HG03520 (cell line): ENCODE data around the gene GYS2.
"Not testable (repeated sequence)": the region's sequence is repeated elsewhere in the genome, so short reads cannot be mapped to it uniquely, and the experiment has no call there.

Source experiments
- ATAC-seq: cut with Tn5 transposase; IDR thresholded peaks from one replicate; pipeline ENCODE4 v1.9.1; 2021; ENCODE audit warnings: mild to moderate bottlenecking, moderate library complexity; ENCODE audit not compliant: unreplicated experiment

GYS2 gene

DNA sequence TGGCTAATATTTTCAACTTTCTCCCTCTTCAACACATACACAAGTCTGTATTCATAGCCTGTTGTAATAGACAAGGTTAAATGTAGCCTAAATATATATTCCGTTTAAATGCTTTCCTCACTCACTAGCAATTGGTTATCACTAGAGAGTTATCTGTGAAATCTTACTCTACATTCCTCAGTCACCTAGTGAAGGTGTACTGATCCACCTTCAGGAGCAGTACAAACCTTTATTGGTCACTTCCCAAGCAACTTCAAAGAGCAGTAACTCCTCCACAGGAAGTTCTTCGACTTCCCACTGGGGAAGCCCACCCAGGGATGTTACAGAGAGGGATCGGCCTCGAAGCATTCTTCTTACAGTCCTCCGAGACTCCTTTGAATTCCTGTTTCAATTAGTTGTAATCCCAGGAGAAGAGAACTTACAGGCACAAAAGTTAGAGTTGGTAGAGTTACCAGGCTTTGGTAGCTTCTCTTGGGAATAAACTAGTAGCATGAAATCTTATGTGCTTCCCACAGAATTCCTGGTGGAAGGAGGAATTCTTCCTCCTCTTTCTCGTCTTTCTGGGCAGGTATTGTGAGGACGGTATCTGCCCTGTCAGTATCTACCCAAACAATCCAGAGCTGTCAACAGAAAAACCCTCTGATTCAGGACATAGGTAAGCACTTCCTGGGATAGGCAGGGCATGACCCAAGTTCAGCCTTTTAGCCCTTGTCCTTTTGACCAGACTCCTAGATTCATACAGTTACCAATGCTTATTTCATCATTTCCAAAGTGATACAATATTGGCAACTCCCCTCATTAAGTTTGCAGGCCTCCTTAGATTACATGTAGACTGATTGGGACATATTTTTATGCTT lies at the start of gene GYS2:
GYS2 (minus strand) TSS at position 603 of the 857 bp plus-strand sequence; CDS start at position 348, 255 bp downstream.
- no peak for ATAC-seq

DNA sequence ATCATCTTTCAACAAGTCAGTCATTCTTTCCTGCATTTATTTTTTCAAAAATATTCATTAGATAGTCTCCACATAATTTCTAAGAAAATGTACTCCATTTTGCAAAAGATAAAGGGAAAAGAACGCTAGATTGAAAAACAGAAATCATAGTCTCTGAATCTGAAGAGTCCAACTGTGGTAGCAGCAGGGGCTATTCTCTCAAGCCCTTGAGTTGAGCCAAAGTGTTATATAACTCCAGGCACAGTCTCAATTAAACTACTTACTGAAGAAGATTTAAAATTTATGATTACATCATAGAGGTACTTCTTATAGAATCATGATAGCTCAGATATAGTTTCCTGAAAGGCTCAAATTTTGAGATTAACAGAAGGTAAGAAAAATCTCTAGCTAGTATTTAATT lies 47.2 kb upstream of the GYS2 start:
- ATAC-seq: no peak

DNA sequence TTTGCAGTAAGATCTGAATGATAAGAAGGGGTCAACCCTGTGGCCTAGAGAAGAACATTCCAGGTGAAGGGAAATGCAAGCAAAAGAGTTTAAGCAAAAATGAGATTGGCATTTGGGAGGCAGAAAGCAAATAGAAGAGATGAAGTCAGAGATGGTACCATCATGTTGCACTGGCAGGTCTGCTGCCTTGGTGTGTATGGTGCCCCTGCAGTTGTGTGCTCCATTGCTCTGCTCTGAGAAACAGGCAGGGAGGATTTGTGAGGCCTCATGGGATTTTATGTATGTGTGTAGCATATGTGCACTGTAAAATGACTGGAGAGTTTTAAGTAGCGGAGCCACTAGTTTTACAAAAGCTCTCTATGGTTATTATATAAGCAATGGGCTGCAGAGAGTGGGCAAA lies 46.4 kb upstream of the GYS2 start:
- no peak for ATAC-seq

DNA sequence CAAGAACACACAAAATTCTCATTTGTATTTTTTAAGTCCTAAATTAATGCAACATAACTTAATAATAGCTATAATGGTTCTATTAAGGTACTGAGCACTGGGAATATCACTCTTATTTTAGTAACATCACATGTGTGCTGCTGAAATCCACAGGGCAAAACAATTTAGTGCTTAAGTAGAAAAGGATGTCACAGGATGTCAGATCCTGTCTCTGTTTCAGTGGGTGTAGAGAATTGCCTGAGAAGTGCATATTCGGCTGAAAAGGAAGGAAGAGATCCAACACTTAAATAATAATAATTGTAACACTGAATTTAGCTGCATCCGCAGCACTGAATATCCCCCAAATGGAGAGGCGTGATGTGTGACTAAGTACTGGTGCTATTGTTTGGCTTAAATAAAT lies 44.4 kb upstream of the GYS2 start:
- ATAC-seq: no peak

DNA sequence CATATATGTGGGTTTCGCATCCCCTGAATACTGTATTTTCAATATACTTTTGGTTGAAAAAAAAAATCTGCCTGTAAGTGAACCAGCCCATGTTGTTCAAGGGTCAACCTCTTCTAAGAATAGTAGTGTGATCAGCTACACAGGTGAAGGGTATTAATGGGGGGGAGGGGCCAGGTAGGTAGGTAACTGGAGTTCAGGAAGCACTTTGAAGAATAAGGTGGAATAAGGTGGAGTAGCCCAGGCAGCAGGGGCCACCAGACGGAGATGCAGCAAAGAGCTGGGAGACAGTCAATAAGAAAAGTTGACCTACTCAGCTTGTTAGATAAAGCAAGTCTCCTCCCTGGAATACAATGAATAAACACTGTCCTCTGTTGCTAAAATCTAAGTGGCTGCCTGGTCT lies 43.7 kb upstream of the GYS2 start:
- ATAC-seq: no peak

DNA sequence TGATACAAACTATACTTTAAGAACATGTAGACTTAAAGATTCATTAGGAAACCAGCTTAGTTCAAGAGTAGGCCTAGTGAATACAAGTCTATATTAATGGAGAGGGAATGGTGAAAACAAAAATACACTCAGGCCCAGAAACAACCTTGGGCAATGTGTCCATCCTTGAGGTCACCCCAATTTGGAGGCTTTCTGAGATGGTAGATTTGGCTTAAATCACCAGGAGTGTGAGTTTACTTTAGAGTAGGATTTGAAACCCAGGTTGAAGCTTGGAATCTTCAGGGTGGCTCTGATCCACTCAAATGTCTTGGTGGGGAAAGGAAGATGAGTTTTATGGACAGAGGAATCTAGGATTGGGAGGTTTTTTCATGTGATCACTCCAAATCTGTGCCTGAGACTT lies 42.5 kb upstream of the GYS2 start:
- ATAC-seq: no peak

DNA sequence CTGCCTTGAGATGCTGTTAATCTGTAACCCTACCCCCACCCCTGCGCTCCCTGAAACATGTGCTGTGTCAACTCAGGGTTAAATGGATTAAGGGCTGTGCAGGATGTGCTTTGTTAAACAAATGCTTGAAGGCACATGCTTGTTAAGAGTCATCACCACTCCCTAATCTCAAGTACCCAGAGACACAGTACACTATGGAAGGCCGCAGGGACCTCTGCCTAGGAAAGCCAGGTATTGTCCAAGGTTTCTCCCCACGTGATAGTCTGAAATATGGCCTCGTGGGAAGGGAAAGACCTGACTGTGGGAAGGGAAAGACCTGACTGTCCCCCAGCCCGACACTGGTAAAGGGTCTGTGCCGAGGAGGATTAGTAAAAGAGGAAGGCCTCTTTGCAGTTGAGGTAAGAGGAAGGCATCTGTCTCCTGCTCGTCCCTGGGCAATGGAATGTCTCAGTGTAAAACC lies 40.4 kb upstream of the GYS2 start:
- not testable (repeated sequence) for ATAC-seq

DNA sequence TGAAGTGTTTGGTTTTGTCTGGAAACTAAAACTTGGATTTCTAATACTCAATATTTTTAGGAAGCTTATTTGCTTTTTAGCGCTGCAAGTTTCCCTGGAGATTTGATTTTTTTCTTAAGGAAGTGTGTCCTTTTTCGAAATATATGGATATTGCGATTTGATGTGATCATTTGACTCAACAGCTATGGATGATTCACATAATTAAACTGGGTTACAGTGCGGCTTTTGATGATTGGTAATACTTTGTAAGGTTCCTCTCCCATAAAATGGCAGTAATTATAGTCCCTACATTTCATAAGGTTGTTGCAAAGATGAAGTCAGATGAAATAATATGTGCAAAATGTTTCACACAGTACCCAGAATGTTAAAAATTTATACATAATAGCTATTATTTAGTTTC lies 39.9 kb upstream of the GYS2 start:
- ATAC-seq: no peak

DNA sequence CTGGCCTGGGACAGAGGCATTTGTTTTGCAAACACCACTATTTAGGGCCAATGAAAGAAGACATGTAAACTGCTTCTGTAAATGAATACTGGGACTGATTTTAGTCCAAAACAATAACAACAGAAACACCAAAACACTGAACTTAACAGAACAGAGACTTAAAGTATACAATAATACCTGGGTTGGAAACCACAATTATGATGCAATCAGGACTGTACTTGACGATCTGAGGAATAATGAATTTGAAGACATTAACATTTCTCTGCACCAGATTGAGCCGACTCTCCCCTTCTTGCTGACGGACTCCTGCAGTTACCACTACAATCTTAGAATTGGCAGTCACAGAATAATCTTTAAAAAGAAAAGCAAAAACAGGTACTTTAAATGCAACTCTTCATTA lies 39.1 kb upstream of the GYS2 start:
- ATAC-seq: no peak

DNA sequence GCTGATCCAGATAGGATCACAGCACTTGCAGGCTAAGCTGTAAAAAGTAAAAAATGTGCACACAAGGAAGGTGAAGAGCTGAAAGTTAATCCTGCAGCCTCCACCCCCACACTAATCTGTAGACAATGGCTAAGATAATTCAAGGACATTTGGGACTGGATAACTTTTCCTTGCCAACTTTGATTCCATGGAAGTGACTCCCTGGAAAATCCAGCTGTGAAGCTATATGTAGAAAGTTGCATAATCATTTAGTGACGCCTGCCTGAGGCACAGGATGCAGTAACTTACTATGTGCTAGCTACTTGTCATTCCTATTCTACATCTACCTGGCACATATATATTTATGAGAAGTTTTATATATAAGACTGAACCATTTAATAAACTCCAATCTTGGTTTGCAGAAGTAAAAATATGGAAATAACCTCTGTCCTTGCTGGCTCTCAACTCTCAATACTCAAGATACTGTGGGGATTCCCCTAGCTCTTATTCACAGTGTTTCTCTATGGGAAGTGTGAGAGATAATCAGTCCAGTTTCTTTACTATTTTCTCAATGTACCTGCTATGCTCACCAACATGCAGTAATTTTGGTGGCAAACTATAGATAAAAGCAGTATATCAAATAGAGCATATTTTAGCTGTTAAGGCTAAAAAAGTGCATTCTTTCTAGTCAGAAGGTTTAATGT lies 38.2 kb upstream of the GYS2 start:
- ATAC-seq: no peak

DNA sequence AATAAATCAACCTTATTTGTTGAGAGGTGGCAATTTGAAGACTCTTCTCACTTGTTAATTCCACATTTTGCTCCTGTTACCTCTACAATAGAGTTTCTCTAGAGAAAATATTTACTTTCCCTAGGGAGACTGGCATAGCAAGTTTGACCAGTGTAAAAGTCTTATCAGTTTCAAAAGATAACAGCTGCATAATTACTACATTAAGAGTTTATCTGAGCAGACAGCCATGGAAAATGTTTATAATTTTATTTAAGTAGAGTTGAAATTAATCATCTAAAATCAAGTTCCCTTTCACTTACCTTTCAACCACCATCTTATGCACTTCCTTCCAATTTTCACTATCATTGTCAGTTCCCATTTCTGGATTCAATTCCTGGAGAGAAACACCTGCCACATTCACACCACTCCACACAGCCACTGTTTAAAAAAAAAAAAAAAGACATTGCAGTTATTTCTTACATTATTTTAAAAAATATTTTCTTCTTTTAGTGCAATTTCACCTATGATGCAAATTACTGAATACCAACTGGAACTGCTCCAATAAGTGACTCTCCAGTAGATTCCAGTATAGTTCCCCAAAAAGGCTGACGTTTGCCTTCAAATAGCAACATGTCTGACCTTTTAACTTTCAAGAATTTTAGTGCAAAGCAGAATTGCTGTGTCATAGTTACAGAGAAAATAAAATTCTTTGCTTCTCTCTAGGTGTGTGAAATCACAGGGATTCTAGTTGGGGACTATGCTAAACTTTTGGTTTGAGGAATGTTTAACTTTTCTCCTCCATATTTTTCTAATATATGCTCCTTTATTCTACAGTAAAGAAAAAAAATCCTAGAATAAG lies 33.6 kb upstream of the GYS2 start:
- ATAC-seq: no peak

DNA sequence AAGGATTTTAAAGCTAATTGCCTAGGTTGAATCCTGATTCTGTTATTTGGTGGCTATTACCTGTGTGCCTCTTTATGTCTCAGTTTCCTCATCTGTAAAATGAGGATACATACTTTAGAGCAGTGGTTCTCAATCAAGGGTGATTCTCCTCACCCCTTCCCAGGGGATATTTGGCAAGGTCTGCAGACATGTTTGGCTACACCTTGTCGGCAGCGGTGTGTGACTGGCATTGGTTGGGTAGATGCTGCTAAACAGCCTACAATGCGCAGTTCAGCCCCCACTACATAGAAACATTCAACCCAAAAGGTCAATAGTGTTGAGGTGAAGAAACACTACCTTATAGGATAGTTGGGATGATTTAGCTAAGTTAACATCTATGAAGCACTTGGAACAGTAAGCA lies 29.6 kb upstream of the GYS2 start:
- no peak for ATAC-seq

DNA sequence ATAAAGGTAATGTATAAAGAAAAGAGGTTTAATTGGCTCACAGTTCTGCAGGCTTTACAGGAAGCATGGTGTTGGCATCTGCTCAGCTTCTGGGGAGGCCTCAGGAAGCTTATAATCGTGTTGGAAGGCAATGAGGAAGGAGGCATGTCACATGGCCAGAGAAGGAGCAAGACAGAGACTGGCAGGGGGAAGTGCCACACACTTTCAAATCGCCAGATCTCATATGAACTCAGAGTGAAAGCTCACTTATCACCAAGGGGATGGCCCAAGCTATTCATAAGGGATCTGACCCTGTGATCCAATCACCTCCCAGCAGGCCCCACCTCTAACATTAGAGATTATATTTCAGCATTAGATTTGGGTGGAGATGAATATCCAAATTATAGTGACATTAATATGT lies 26.7 kb upstream of the GYS2 start:
- ATAC-seq: no peak

DNA sequence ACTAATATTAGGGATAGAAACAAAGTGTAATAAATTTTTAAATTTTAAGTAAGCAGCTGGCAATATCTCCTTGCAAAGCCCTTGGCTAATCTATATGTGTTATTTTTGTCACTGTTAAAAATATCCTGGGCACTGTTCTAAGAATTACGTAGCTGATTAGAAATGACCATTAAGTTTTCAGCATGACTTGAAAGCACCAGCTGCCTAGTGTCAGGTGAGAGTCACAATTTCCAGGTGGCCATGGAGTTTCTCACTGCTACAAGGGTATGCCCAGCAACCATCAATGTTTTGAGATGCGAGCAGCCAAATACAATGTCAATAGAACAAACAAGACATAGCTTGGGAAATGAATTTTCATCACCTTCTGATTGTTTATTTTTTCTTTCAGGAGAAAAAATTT lies 23.3 kb upstream of the GYS2 start:
- ATAC-seq: no peak

DNA sequence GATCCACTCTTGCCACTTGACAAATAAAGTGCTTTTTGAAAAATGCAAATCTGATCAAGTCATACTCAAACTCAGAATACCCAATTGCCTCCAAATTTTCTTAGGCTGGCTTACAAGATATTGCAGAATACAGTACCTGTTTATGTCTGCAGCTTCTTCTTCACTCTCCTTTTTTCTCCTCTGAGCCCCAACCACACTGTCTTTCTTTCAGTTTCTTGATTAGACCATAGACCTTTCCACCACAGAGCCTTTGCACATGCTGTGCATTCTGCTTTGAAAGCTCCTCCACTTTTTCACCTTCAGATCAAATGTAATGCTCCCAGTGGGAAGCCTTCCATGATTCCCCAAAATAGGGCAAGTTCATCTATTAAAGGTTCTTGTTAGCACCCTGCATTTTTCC lies 13.9 kb upstream of the GYS2 start:
- no peak for ATAC-seq

DNA sequence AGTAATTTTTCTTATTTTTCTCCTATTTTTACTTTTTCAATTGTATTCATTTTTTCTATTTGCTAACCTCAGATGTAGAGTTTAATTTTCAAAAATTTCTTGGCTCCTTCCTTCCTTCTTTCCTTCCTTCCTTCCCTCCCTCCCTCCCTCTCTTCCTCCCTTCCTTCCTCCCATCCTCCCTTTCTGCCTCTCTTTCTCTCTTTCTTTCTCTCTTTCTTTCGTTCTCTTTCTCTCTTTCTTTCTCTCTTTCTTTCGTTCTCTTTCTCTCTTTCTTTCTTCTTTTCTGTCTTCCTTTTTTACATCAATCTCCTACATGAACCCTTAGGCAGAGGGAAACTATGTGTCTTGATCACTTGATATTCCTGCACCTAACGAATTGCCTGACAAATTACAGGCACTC lies 12.4 kb upstream of the GYS2 start:
- no peak for ATAC-seq

DNA sequence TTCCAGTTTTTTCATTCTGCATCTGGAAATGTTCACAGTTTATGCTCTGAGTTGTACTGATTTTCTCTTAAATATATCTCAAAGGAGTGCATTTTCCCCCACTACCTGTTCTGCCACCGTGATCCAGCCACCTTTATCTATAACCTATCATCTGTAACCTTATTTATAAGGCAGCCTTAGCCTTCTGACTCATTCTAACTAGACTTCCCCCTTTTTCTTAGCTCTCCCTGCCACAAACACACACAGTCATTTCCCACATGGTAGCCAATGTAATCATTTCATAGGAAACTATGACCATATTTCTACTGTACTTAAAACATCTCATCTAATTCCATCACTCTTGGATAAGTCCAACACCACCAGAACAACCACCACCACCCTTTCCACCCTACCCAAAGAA lies 10.8 kb upstream of the GYS2 start:
- no peak for ATAC-seq

DNA sequence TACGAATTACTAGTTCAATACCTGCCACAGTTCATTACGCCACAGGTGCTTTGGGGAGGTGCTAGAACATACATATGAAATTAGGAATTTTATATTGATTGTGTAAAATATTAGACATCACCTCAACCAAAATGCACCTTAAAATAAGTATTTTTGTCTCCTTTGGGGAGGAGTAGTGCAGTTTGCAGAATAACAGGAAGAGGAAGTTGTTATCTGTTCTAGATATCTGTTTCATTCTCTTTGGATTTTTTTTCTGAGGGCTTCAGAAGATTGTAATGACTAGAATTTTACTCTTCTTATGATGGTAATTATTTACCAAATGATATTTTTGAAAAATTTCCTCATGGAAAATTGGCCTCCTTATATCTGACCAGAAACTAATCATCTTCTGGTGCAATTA lies 9.9 kb upstream of the GYS2 start:
- no peak for ATAC-seq

DNA sequence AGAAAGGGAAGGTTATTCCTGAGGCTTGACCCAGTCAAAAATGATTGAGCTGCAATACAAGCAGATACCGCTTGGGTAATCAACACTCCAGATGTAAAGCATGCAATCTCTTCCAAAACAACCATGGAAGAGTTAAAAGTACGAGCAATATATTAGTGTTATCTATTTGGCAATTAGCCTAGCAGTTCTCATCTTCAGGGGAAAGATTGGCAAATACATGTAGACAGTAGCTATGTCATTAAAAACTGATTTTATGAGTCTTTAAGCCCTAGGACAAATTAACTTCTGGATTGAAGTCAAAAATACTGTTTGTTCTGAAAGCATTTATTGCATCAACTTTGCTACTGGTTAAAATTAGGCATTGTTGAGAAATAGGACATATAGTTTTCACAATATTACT lies 9.3 kb upstream of the GYS2 start:
- no peak for ATAC-seq

DNA sequence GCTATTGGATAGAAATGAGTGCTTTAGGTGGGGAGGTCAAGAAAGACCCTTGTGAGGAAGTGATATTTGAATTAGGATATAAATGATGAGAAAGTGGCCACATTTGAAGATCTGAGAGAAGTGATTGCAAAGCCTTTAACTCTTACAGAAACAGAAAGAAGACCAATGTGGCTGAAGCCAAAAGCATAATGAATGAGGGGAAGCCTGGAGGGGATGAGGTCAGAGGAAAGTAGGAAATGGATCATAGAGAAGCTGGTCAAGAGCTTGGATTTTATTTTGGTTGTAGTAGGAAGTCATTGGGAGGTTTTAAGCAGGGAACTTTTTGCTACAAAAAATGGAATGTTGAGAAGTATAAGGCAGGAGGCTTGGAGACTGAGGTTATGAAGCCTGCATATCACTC lies 3.5 kb upstream of the GYS2 start:
- no peak for ATAC-seq

DNA sequence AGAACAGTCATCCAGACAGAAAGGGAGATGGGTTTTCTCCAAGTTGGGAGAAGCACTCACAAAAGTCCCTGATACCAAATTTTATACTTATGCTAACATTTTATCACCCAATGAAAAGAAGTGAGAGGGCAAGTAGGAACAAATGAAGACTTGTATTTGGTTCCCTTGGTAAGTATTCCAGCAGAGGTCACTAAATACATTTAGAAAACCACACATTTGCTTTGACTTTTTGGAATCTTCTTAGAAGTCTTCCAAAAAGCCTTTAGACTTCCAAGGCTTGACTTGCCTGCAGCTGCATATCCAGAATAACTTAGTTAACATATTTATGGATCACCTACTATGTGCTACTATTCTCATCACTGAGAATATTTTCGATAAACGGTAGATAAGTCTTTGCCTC lies 3.1 kb upstream of the GYS2 start:
- no peak for ATAC-seq

DNA sequence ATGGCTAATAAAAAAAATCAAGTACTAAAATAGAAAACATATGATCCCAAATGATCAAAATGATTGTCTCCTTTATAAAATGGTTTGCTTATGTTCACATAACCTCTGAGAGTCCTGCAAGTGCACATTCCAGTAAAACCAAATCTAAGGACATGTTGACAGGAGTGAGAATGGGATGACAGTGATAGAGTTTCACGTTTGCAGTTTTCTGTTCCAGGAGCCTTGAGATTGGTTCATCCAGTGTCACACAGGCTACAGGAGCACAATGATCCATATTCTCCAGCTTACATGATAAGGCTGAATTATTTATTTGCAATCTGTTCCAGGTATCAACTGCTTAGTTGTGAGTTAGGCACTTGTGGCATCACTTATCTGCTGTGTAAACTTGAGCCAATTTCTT lies 1.5 kb upstream of the GYS2 start:
- no peak for ATAC-seq
